Astrocyte of the cerebellum (primary cell): ENCODE data around the gene PLEKHA8.
"Not testable (repeated sequence)": the region's sequence is repeated elsewhere in the genome, so short reads cannot be mapped to it uniquely, and the experiment has no call there.

ENCODE experiments used
- DNase-seq: peaks from one replicate; pipeline ENCODE4 v3.0.0-alpha.2; 2011; ENCODE audit warnings: low read depth
- H3K4me3 ChIP-seq: 2 replicates; pipeline ENCODE4 v1.5.1; 2011; ENCODE audit warnings: mild to moderate bottlenecking, low read depth, low read length, moderate library complexity
- in situ Hi-C: cut with HindIII; loops from 2 replicates; pipeline ENCODE4 v1.10.0; 2017; ENCODE audit warnings: low sequenced_read_pairs
- TF ChIP-seq, protein P1 (sequence below): IDR thresholded peaks from 2 replicates; pipeline ENCODE4 v1.5.1; 2012; ENCODE audit warnings: low read length, low read depth, moderate library complexity, mild to moderate bottlenecking; ENCODE audit errors: missing control alignments

The PLEKHA8 gene

DNA sequence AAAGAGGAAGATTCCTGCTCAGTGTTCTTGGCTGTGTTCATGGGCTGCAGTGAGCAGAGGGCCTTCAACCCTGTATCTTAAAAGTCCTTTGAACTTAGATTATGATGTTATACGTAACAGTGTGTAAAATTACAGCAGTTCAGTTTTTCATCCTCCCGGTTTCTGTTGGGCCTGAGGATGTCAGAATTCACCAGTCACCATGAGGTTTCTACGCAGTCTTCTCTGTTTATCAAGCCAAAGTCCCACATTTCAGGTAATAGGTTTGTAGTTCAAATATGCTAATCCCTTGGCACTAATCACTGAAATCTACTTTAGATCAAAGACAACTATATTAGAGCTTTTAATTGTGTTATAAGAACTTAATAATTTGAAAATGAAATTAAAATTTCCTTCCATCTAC, 24.9 kb downstream of the PLEKHA8 start:
- H3K4me3 ChIP-seq: no peak overlapping the region
- in situ Hi-C loops: loop anchor here (25.0 kb wide), 1 partner anchor 316 kb away; no protein-coding TSS in a partner anchor
- no peak for DNase-seq
- TF ChIP-seq, protein P1, sequence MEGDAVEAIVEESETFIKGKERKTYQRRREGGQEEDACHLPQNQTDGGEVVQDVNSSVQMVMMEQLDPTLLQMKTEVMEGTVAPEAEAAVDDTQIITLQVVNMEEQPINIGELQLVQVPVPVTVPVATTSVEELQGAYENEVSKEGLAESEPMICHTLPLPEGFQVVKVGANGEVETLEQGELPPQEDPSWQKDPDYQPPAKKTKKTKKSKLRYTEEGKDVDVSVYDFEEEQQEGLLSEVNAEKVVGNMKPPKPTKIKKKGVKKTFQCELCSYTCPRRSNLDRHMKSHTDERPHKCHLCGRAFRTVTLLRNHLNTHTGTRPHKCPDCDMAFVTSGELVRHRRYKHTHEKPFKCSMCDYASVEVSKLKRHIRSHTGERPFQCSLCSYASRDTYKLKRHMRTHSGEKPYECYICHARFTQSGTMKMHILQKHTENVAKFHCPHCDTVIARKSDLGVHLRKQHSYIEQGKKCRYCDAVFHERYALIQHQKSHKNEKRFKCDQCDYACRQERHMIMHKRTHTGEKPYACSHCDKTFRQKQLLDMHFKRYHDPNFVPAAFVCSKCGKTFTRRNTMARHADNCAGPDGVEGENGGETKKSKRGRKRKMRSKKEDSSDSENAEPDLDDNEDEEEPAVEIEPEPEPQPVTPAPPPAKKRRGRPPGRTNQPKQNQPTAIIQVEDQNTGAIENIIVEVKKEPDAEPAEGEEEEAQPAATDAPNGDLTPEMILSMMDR: no peak

DNA sequence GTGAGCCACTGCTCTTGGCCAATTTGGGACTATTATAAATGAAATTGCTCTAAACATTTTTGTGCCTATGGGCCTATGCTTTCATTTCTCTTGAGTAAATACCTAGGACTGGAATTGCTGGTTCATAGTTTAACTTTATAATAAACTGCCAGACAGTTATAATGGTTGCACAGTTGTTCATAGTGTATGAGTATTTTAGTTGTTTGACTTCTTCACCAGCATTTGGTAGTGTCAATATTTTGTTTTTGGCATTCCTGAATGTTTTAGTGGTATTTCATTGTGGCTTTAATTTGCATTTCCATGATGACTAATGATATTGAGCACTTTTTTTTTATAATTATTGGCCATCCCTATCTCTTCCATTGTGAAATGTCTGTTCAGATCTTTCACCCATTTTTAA, 29.5 kb downstream of the PLEKHA8 start:
- no peak overlapping the region for H3K4me3 ChIP-seq
- in situ Hi-C loops: loop anchor here (25.0 kb wide), 1 partner anchor 320 kb away; no protein-coding TSS in a partner anchor
- TF ChIP-seq, protein P1: no peak
- no peak for DNase-seq

DNA sequence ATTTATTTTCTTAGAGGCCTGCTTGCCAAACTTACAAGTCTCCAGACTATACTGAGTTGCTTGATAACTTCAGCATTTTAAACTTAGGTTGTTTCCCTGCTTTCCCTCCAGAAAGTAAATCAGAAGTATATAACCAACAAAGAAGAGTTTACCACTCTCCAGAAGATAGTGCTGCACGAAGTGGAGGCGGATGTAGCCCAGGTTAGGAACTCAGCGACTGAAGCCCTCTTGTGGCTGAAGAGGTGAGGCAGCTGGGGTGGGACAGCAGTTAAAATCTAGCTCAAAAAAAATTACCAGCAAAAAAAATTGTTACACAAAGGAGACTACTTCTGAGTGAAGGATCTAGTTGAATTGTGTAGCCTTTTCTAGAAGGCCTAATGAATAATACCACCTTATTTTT, 33.6 kb downstream of the PLEKHA8 start:
- TF ChIP-seq, protein P1: peak; percentile 67
- in situ Hi-C loops: loop anchor here (5.0 to 25.0 kb wide), 3 partner anchors 34 to 324 kb away; partner anchors contain the start of genes FKBP14 and PLEKHA8
- H3K4me3 ChIP-seq, DNase-seq: not testable (repeated sequence)

DNA sequence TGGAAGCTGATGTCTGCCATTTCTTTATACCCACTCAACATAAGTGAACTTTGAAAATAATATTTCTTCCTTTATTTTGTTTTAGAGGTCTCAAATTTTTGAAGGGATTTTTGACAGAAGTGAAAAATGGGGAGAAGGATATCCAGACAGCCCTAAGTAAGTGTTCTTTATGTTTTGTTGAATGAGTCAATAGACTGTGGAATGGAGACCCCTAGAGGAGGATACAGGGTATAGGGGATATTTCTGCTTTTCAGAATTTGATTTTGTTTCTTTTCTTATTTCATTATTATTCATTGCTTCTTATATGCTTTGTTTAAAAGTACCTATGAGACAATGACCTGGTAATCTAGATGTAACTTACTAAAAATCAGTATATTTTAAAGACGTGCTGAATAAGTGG, 34.4 kb downstream of the PLEKHA8 start:
- DNase-seq: peak; percentile 28
- in situ Hi-C loops: loop anchor here (5.0 to 25.0 kb wide), 3 partner anchors 35 to 325 kb away; partner anchors contain the start of genes FKBP14 and PLEKHA8
- no peak overlapping the region for H3K4me3 ChIP-seq
- TF ChIP-seq, protein P1: peak; percentile 62

DNA sequence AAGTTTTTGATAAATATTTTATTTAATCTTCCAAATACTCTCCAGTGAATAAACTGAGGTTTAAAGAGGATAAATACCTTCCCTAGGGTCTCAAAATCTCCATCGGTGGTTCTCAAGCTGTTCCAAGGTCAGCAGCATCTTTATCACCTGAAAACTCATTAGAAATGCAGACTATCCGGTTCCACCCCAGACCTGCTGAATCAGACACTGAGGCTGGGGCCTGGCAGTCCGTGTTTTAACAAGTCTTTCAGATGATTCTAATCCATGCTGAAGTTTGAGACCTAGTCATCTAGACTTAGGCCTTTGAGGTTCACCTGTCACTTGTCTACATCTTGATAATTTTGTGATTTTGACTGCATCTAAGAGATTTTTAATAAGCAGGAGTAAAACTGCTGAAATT, 37.5 kb downstream of the PLEKHA8 start:
- no peak overlapping the region for H3K4me3 ChIP-seq
- in situ Hi-C loops: loop anchor here (25.0 kb wide), 1 partner anchor 328 kb away; no protein-coding TSS in a partner anchor
- TF ChIP-seq, protein P1: no peak
- DNase-seq: no peak

DNA sequence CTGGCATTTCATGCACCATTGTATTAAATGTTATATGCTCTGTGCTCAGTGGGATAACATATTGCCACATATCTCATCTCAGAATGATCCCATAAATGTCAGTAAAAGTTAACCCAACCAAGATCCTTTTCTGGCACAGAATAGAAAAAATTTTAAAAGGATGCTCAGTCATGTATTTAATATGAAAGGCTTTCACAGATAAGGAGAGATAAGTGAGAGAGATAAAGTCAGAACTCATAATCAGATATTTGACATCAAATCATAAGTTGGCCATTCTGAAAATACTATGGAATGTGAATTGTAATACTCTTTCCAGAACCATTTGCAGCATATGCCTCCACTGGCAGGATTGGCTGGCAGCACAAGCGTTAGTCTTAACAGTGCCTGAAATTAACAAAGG, 38.5 kb downstream of the PLEKHA8 start:
- no peak for DNase-seq
- H3K4me3 ChIP-seq: no peak overlapping the region
- TF ChIP-seq, protein P1: no peak
- in situ Hi-C loops: loop anchor here (25.0 kb wide), 1 partner anchor 329 kb away; no protein-coding TSS in a partner anchor
